ENCODE measurements around the gene KANTR.

DNA sequence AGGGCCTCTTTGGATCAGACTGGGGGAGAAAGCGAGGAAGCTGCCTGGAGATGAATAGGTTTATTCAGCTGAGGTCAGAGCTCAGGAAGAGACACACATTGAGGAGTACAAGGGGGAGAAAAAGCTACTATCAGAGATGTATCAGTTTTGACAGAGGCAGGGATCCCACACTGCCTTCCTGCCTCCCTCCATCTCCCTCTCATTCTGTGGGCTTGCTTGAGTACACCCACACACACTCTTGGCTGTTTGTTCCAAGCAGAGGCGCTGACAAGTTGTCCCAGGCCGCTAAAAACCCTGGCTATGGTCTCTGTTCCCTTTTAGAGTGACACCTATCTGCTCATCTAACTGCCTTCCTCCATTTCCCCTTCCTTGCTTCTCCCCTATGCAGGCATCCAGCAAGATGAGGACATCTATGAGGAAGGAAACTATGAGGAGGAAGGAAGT is 6.5 kb upstream of the KANTR start:
- no peak for TF ChIP-seq POLR2AphosphoS5 (IDR thresholded peaks at IDR 0.05; ENCODE audit: low read depth, low read length)
- no peak for TF ChIP-seq TAF1 (IDR thresholded peaks at IDR 0.05; ENCODE audit: borderline replicate concordance, insufficient read depth, low read length)
- no peak for TF ChIP-seq SIN3A (IDR thresholded peaks at IDR 0.05; ENCODE audit: borderline replicate concordance, insufficient read depth, low read length)

All from PFSK-1 (cell line).